CD8-positive, alpha-beta memory T cell (primary cell): ENCODE data around the gene PPT2. TPM values are rescaled to one million over a fixed set of nuclear protein-coding genes. Genes with fewer than 3 reads are reported as not detected.
"Not testable (repeated sequence)": the region's sequence is repeated elsewhere in the genome, so short reads cannot be mapped to it uniquely, and the experiment has no call there.

Source experiments
- CTCF ChIA-PET: fragments of 350-600 bp; sonication (Branson Sonifier 250); formaldehyde crosslinking; loops from one replicate; lab custom pipeline; 2021; ENCODE audit warnings: antibody characterized with exemption; lab: Charles Lee
- POLR2A ChIA-PET: fragments of 350-600 bp; sonication (Branson Sonifier 250); formaldehyde crosslinking; loops from one replicate; lab custom pipeline; 2021; ENCODE audit warnings: antibody characterized with exemption; lab: Charles Lee
- DNase-seq, 5 donors: peaks; one replicate each; pipeline versions ENCODE4 v3.0.0 to v3.0.0-alpha.2; 2020 to 2022; ENCODE audit warnings: mixed read lengths in 1 of 5
- H3K27ac ChIP-seq: one replicate; pipeline ENCODE4 v1.7.0; 2013; ENCODE audit warnings: low read depth, mild to moderate bottlenecking, low read length, moderate library complexity
- H3K27me3 ChIP-seq: 2 replicates; pipeline ENCODE4 v1.7.0; 2013; ENCODE audit warnings: low read length, mild to moderate bottlenecking; ENCODE audit not compliant: insufficient read depth, poor library complexity, severe bottlenecking
- H3K36me3 ChIP-seq: 2 replicates; pipeline ENCODE4 v1.7.0; 2013; ENCODE audit warnings: mild to moderate bottlenecking, low read length, moderate library complexity; ENCODE audit not compliant: insufficient read depth
- H3K4me1 ChIP-seq: 2 replicates; pipeline ENCODE4 v1.7.0; 2013; ENCODE audit warnings: mild to moderate bottlenecking, low read length, moderate library complexity; ENCODE audit not compliant: insufficient read depth
- H3K4me3 ChIP-seq: 2 replicates; pipeline ENCODE4 v1.7.0; 2013; ENCODE audit warnings: mild to moderate bottlenecking, low read length
- H3K9me3 ChIP-seq: 2 replicates; pipeline ENCODE4 v1.7.0; 2013; ENCODE audit warnings: mild to moderate bottlenecking, low read length
- H3K27ac Mint-ChIP-seq, 8 donors: one replicate each; pipeline ENCODE4 v1.8.0; 2020 to 2021; ENCODE audit warnings: mixed read lengths in 8 of 8, mild to moderate bottlenecking in 6 of 8, inconsistent platforms in 3 of 8, moderate library complexity in 3 of 8
- H3K27me3 Mint-ChIP-seq, 2 donors: one replicate each; pipeline ENCODE4 v1.8.0; 2020 to 2021; ENCODE audit warnings: mixed read lengths in 2 of 2, mild to moderate bottlenecking in 1 of 2, moderate library complexity in 1 of 2
- H3K36me3 Mint-ChIP-seq, 3 donors: one replicate each; pipeline ENCODE4 v1.8.0; 2020 to 2021; ENCODE audit warnings: mixed read lengths in 3 of 3, inconsistent platforms in 1 of 3, mild to moderate bottlenecking in 1 of 3
- H3K4me1 Mint-ChIP-seq, 3 donors: one replicate each; pipeline ENCODE4 v1.8.0; 2020 to 2021; ENCODE audit warnings: mixed read lengths in 3 of 3, inconsistent platforms in 1 of 3, mild to moderate bottlenecking in 1 of 3
- H3K4me3 Mint-ChIP-seq, 7 donors: one replicate each; pipeline ENCODE4 v1.8.0; 2020 to 2021; ENCODE audit warnings: mixed read lengths in 7 of 7, mild to moderate bottlenecking in 6 of 7, moderate library complexity in 4 of 7, inconsistent platforms in 2 of 7
- H3K9me3 Mint-ChIP-seq, 5 donors: one replicate each; pipeline ENCODE4 v1.8.0; 2020 to 2022; ENCODE audit warnings: mixed read lengths in 5 of 5, mild to moderate bottlenecking in 3 of 5, moderate library complexity in 2 of 5, inconsistent platforms in 1 of 5
- polyA plus RNA-seq: library from polyadenylated mRNA; unstranded; fragments of 300-500 nt; fragmentation: Illumina TruSeq; gene quantifications from one replicate; pipeline ENCODE4 v1.2.3, GENCODE V29; 2021
- total RNA-seq, 2 experiments: library from RNA; stranded (reverse); gene quantifications; one replicate each; pipeline ENCODE4 v1.2.3, GENCODE V29; 2021

The PPT2 gene
- total and polyA plus RNA-seq, 3 experiments from 2014 or later: 10.0 to 19.0 (median 18.8) TPM

- Mint-ChIP-seq H3K27ac (peak overlapping the region in 3 of 8 donors; percentile 17 to 80 (median 48)), H3K9me3 (no peaks in the 10 kb centered on the region), H3K4me1 (peaks cover 45 to 64% (median 59%) of the 10 kb centered on the region in 3 donors), H3K27me3 (peaks cover 0 to 1% of the 10 kb centered on the region in 2 donors), H3K36me3 (peaks cover 9 to 75% (median 24%) of the 10 kb centered on the region in 3 donors), H3K4me3 (peak overlapping the region in 1 of 7 donors; percentile 42)
- Histone ChIP-seq H3K9me3 (no peaks in the 10 kb centered on the region), H3K36me3 (peaks cover 20% of the 10 kb centered on the region), H3K4me1 (peaks cover 41% of the 10 kb centered on the region), H3K27me3 (no peaks in the 10 kb centered on the region), H3K4me3 (no peak overlapping the region), H3K27ac (peak overlapping the region; percentile 20)
- CTCF ChIA-PET: interaction anchor here (1.0 to 1.4 kb wide), 2 partner anchors 9 to 12 kb away, joined by 3 read pairs; no protein-coding TSS in a partner anchor
- POLR2A ChIA-PET: interaction anchor here (0.5 kb wide), 1 partner anchor 532 kb away, joined by 4 read pairs; no protein-coding TSS in a partner anchor
- DNase-seq: peak in 1 of 5 donors; percentile 42
Observed at GRCh38 chr6:32181915-32182529, 28.1 kb downstream of the PPT2 start.

- H3K4me3 Mint-ChIP-seq: peak overlapping the region in 1 of 7 donors; percentile 42
- Histone ChIP-seq H3K4me1 (peaks cover 43% of the 10 kb centered on the region), H3K36me3 (peaks cover 25% of the 10 kb centered on the region), H3K27ac (peak overlapping the region; percentile 20), H3K27me3 (no peaks in the 10 kb centered on the region), H3K9me3 (no peaks in the 10 kb centered on the region), H3K4me3 (no peak overlapping the region)
- CTCF ChIA-PET: interaction anchor here (1.0 to 1.4 kb wide), 3 partner anchors 8 to 13 kb away, joined by 3 to 4 read pairs (median 3); no protein-coding TSS in a partner anchor
- POLR2A ChIA-PET: interaction anchor here (1.1 kb wide), 1 partner anchor 10 kb away, joined by 4 read pairs; the partner anchor contains the start of gene GPSM3
- no peaks in the 10 kb centered on the region for H3K9me3 Mint-ChIP-seq
- peak in 1 of 5 donors; percentile 47 for DNase-seq
- peaks cover 9 to 80% (median 29%) of the 10 kb centered on the region in 3 donors for H3K36me3 Mint-ChIP-seq
- peak overlapping the region in 2 of 8 donors; percentile 23 to 74 for H3K27ac Mint-ChIP-seq
- peaks cover 0 to 1% of the 10 kb centered on the region in 2 donors for H3K27me3 Mint-ChIP-seq
- H3K4me1 Mint-ChIP-seq: peaks cover 44 to 64% (median 59%) of the 10 kb centered on the region in 3 donors
Observed at GRCh38 chr6:32182555-32182981, 28.6 kb downstream of the PPT2 start.

- peaks cover 44 to 66% (median 61%) of the 10 kb centered on the region in 3 donors for H3K4me1 Mint-ChIP-seq
- no peak overlapping the region for H3K4me3 Mint-ChIP-seq
- POLR2A ChIA-PET: interaction anchor here (1.1 kb wide), 1 partner anchor 10 kb away, joined by 4 read pairs; the partner anchor contains the start of gene GPSM3
- H3K4me3 ChIP-seq: no peak overlapping the region
- peaks cover 48% of the 10 kb centered on the region for H3K4me1 ChIP-seq
- H3K9me3 Mint-ChIP-seq: no peaks in the 10 kb centered on the region
- no peak for DNase-seq
- H3K27ac Mint-ChIP-seq: peak overlapping the region in 2 of 8 donors; percentile 74 to 91
- no peaks in the 10 kb centered on the region for H3K9me3 ChIP-seq
- peaks cover 0 to 1% of the 10 kb centered on the region in 2 donors for H3K27me3 Mint-ChIP-seq
- peaks cover 9 to 83% (median 31%) of the 10 kb centered on the region in 3 donors for H3K36me3 Mint-ChIP-seq
- H3K36me3 ChIP-seq: peaks cover 30% of the 10 kb centered on the region
- H3K27ac ChIP-seq: no peak overlapping the region
- no peaks in the 10 kb centered on the region for H3K27me3 ChIP-seq
- CTCF ChIA-PET: interaction anchor here (1.0 kb wide), 2 partner anchors 8 to 13 kb away, joined by 3 to 4 read pairs; no protein-coding TSS in a partner anchor
Observed at GRCh38 chr6:32183030-32183429, 29.1 kb downstream of the PPT2 start.

GRCh38 chr6:32183483-32184083, 29.6 kb downstream of the PPT2 start:
- H3K4me3 ChIP-seq: no peak overlapping the region
- H3K27me3 Mint-ChIP-seq: peaks cover 0 to 1% of the 10 kb centered on the region in 2 donors
- CTCF ChIA-PET: interaction anchor here (1.0 kb wide), 1 partner anchor 12 kb away, joined by 4 read pairs; no protein-coding TSS in a partner anchor
- no peaks in the 10 kb centered on the region for H3K9me3 Mint-ChIP-seq
- H3K9me3 ChIP-seq: no peaks in the 10 kb centered on the region
- no peak overlapping the region for H3K4me3 Mint-ChIP-seq
- H3K27ac Mint-ChIP-seq: peak overlapping the region in 3 of 8 donors; percentile 11 to 91 (median 20)
- POLR2A ChIA-PET: interaction anchor here (1.1 kb wide), 1 partner anchor 9 kb away, joined by 4 read pairs; the partner anchor contains the start of gene GPSM3
- DNase-seq: peak in 1 of 5 donors; percentile 33
- H3K4me1 Mint-ChIP-seq: peaks cover 45 to 67% (median 61%) of the 10 kb centered on the region in 3 donors
- peaks cover 53% of the 10 kb centered on the region for H3K4me1 ChIP-seq
- H3K36me3 ChIP-seq: peaks cover 30% of the 10 kb centered on the region
- peaks cover 9 to 87% (median 31%) of the 10 kb centered on the region in 3 donors for H3K36me3 Mint-ChIP-seq
- peak overlapping the region; percentile 12 for H3K27ac ChIP-seq
- no peaks in the 10 kb centered on the region for H3K27me3 ChIP-seq

GRCh38 chr6:32184084-32184640, 30.2 kb downstream of the PPT2 start, which contains the start of gene AGER:
TSS of gene AGER (minus strand) at chr6:32184253. CDS start at chr6:32184222, 31 bp downstream.
- Mint-ChIP-seq H3K4me3 (no peak within 1 kb of the TSS), H3K27ac (peak within 1 kb of the TSS in 6 of 8 donors; percentile 29 to 98 (median 67)), H3K27me3 (peaks cover 0 to 1% of the 10 kb centered on the region in 2 donors), H3K9me3 (no peaks in the 10 kb centered on the region), H3K36me3 (peaks cover 9 to 87% (median 29%) of the 10 kb centered on the region in 3 donors), H3K4me1 (peaks cover 45 to 67% (median 61%) of the 10 kb centered on the region in 3 donors)
- ChIA-PET CTCF (no interaction called here), POLR2A (no interaction called here)
- H3K4me1 ChIP-seq: peaks cover 55% of the 10 kb centered on the region
- H3K36me3 ChIP-seq: peaks cover 30% of the 10 kb centered on the region
- no peaks in the 10 kb centered on the region for H3K9me3 ChIP-seq
- H3K27me3 ChIP-seq: no peaks in the 10 kb centered on the region
- H3K27ac ChIP-seq: peak within 1 kb of the TSS; percentile 12
- peak in 1 of 5 donors; percentile 45 for DNase-seq
- H3K4me3 ChIP-seq: no peak within 1 kb of the TSS

- POLR2A ChIA-PET: interaction anchor here (0.6 to 1.0 kb wide), 5 partner anchors 10 to 708 kb away, joined by 3 to 7 read pairs (median 6); no protein-coding TSS in a partner anchor
- H3K27me3 ChIP-seq, H3K27me3 Mint-ChIP-seq, H3K9me3 Mint-ChIP-seq, H3K9me3 ChIP-seq, CTCF ChIA-PET, H3K4me3 ChIP-seq: not testable (repeated sequence)
- Mint-ChIP-seq H3K4me3 (peak overlapping the region in 6 of 7 donors; percentile 13 to 80 (median 45)), H3K27ac (peak overlapping the region; percentile 84 to 99 (median 96)), H3K36me3 (peaks cover 5 to 82% (median 22%) of the 10 kb centered on the region in 3 donors), H3K4me1 (peaks cover 36 to 59% (median 47%) of the 10 kb centered on the region in 3 donors)
- H3K36me3 ChIP-seq: peaks cover 30% of the 10 kb centered on the region
- H3K4me1 ChIP-seq: peaks cover 43% of the 10 kb centered on the region
- DNase-seq: peak in 4 of 5 donors; percentile 29 to 69 (median 54)
- peak overlapping the region; percentile 31 for H3K27ac ChIP-seq
Observed at GRCh38 chr6:32185681-32186131, 31.8 kb downstream of the PPT2 start.

GRCh38 chr6:32186151-32186840, 32.4 kb downstream of the PPT2 start:
- H3K4me3 Mint-ChIP-seq: peak overlapping the region; percentile 49 to 89 (median 71)
- H3K27me3 ChIP-seq, H3K4me3 ChIP-seq, CTCF ChIA-PET, H3K9me3 ChIP-seq, H3K27me3 Mint-ChIP-seq, H3K9me3 Mint-ChIP-seq: not testable (repeated sequence)
- Histone ChIP-seq H3K27ac (peak overlapping the region; percentile 38), H3K4me1 (peaks cover 37% of the 10 kb centered on the region), H3K36me3 (peaks cover 33% of the 10 kb centered on the region)
- peaks cover 9 to 81% (median 20%) of the 10 kb centered on the region in 3 donors for H3K36me3 Mint-ChIP-seq
- peak overlapping the region; percentile 84 to 99 (median 96) for H3K27ac Mint-ChIP-seq
- POLR2A ChIA-PET: interaction anchor here (0.7 kb wide), 1 partner anchor 682 kb away, joined by 7 read pairs; no protein-coding TSS in a partner anchor
- H3K4me1 Mint-ChIP-seq: peaks cover 37 to 60% (median 41%) of the 10 kb centered on the region in 3 donors
- peak in 1 of 5 donors; percentile 40 for DNase-seq
